HCT116 (cell line): ENCODE results near the gene ST3GAL5. TPM values are rescaled to one million over a fixed set of nuclear protein-coding genes. Genes with fewer than 3 reads are reported as not detected.

Experiments used
- ATAC-seq: fragments of 200-7000 bp; cut with Tn5 transposase; 2 replicates; pipeline ENCODE4 v1.9.1; 2020; ENCODE audit warnings: mild to moderate bottlenecking, moderate library complexity
- BruUV-seq: library from RNA; stranded (reverse); fragments of 400-500 nt; replicated peaks from 2 replicates; lab custom pipeline; 2021; lab: Mats Ljungman, UMichigan
- CTCF ChIA-PET: fragments of 300-600 bp; sonication (Branson Sonifier 250); formaldehyde crosslinking; loops from one replicate; lab custom pipeline; 2021; ENCODE audit warnings: antibody characterized with exemption; lab: Charles Lee
- POLR2A ChIA-PET: fragments of 300-600, 350-600 bp; sonication (Branson Sonifier 250); formaldehyde crosslinking; loops from one replicate; lab custom pipeline; 2021; ENCODE audit warnings: antibody characterized with exemption; lab: Charles Lee
- RAD21 ChIA-PET, 2 experiments: fragments of 300-600 bp; sonication (Branson Sonifier 250); formaldehyde crosslinking; loops; one replicate each; lab custom pipeline; 2023; ENCODE audit warnings: low total read pairs in 2 of 2; ENCODE audit not compliant: uncharacterized antibody in 2 of 2, unreplicated experiment in 2 of 2, low non-redundant PET in 1 of 2; lab: Charles Lee
- DNase-seq: peaks from one replicate; pipeline ENCODE4 v3.0.0-alpha.2; 2010; ENCODE audit warnings: low read depth, low spot score
- H2AFZ ChIP-seq: fragments of 200-600 bp; shearing (Covaris generic), sonication (generic); 2 replicates; pipeline ENCODE4 v1.6.1; 2017; ENCODE audit warnings: low read depth, mixed run types, mixed read lengths, antibody characterized with exemption, low read length; ENCODE audit not compliant: poor library complexity, severe bottlenecking
- H3K27ac ChIP-seq: 2 replicates; pipeline ENCODE4 v1.5.1; 2012; ENCODE audit warnings: low read depth, low read length
- H3K27me3 ChIP-seq: fragments of 200-600 bp; sonication (generic); 2 replicates; pipeline ENCODE4 v1.6.1; 2016; ENCODE audit warnings: mixed run types, low read length, mixed read lengths; ENCODE audit not compliant: insufficient read depth
- H3K36me3 ChIP-seq, 2 experiments: fragments of 200-500 bp in 1 of 2; fragments of 200-600 bp in 1 of 2; sonication (Bioruptor generic) in 1 of 2; sonication (generic) in 1 of 2; 2 replicates each; pipeline versions ENCODE4 v1.5.1 to v1.6.1; 2014 to 2016; ENCODE audit warnings: low read length in 2 of 2, inconsistent platforms in 1 of 2, mixed read lengths in 1 of 2, mixed run types in 1 of 2; ENCODE audit not compliant: insufficient read depth in 2 of 2, control insufficient read depth in 1 of 2
- H3K4me1 ChIP-seq, 2 experiments: fragments of 200-600 bp in 1 of 2; sonication (generic) in 1 of 2; 2 replicates each; pipeline versions ENCODE4 v1.5.1 to v1.6.1; 2012 to 2017; ENCODE audit warnings: low read length in 2 of 2, inconsistent platforms in 1 of 2, mild to moderate bottlenecking in 1 of 2, mixed read lengths in 1 of 2, mixed run types in 1 of 2, moderate library complexity in 1 of 2; ENCODE audit not compliant: insufficient read depth in 2 of 2, control insufficient read depth in 1 of 2
- H3K4me2 ChIP-seq: fragments of 200-600 bp; sonication (generic); 2 replicates; pipeline ENCODE4 v1.6.1; 2017; ENCODE audit warnings: mixed run types, low read length, mixed read lengths
- H3K4me3 ChIP-seq, 2 experiments: fragments of 200-600 bp in 1 of 2; sonication (generic) in 1 of 2; replicated peaks in 1 of 2; 2 replicates each; pipeline ENCODE4 v1.5.1; 2011 to 2016; ENCODE audit warnings: low read length in 2 of 2, control low read depth in 1 of 2, low read depth in 1 of 2, mild to moderate bottlenecking in 1 of 2, mixed read lengths in 1 of 2, mixed run types in 1 of 2
- H3K79me2 ChIP-seq: fragments of 200-600 bp; sonication (generic); 2 replicates; pipeline ENCODE4 v1.6.1; 2017; ENCODE audit warnings: mild to moderate bottlenecking, mixed run types, low read length, moderate library complexity, mixed read lengths; ENCODE audit not compliant: insufficient read depth
- H3K9ac ChIP-seq: fragments of 200-600 bp; sonication (generic); 2 replicates; pipeline ENCODE4 v1.6.1; 2016; ENCODE audit warnings: low read length, mixed read lengths
- H3K9me2 ChIP-seq: fragments of 200-600 bp; sonication (generic), shearing (Covaris generic); 2 replicates; pipeline ENCODE4 v1.6.1; 2017; ENCODE audit warnings: mixed run types, mild to moderate bottlenecking, moderate library complexity; ENCODE audit not compliant: insufficient read depth
- H3K9me3 ChIP-seq, 2 experiments: fragments of 200-500 bp in 1 of 2; fragments of 200-600 bp in 1 of 2; sonication (Bioruptor generic) in 1 of 2; sonication (generic) in 1 of 2; 2 replicates each; pipeline ENCODE4 v1.6.1; 2014 to 2017; ENCODE audit warnings: low read length in 2 of 2, mixed read lengths in 2 of 2, inconsistent platforms in 1 of 2, low read depth in 1 of 2, mild to moderate bottlenecking in 1 of 2, mixed run types in 1 of 2, moderate library complexity in 1 of 2; ENCODE audit not compliant: control insufficient read depth in 1 of 2, insufficient read depth in 1 of 2
- H4K20me1 ChIP-seq: fragments of 200-600 bp; sonication (generic), shearing (Covaris generic); 2 replicates; pipeline ENCODE4 v1.6.1; 2017; ENCODE audit warnings: mixed run types, mild to moderate bottlenecking, moderate library complexity; ENCODE audit not compliant: insufficient read depth
- ATF3 ChIP-seq: IDR thresholded peaks from 2 replicates; pipeline ENCODE4 v1.6.1; 2012
- EZH2 ChIP-seq: fragments of 200-600 bp; sonication (generic); IDR thresholded peaks from 2 replicates; pipeline ENCODE4 v1.6.1; 2017; ENCODE audit warnings: antibody characterized with exemption, mixed run types
- POLR2AphosphoS5 ChIP-seq: IDR thresholded peaks from 2 replicates; pipeline ENCODE4 v1.6.1; 2011; ENCODE audit warnings: mild to moderate bottlenecking, low read depth, low read length, moderate library complexity
- RAD21 ChIP-seq: IDR thresholded peaks from 2 replicates; pipeline ENCODE4 v1.6.1; 2012; ENCODE audit warnings: low read depth, mild to moderate bottlenecking
- SIN3A ChIP-seq: IDR thresholded peaks from 2 replicates; pipeline ENCODE4 v1.6.1; 2012; ENCODE audit warnings: low read depth
- intact Hi-C: fragments of 100-400 bp; cut with micrococcal nuclease; formaldehyde crosslinking; loops from 2 replicates; pipeline ENCODE4 v1.10.0; 2022
- total RNA-seq: library from RNA; stranded (reverse); gene quantifications from one replicate; pipeline ENCODE4 v1.2.1, GENCODE V29; 2021; ENCODE audit not compliant: unreplicated experiment
- TF ChIP-seq, protein P1 (sequence below), 3 experiments: fragments of 200-600 bp in 1 of 3; sonication (generic) in 1 of 3; IDR thresholded peaks in 2 of 3; conservative IDR thresholded peaks in 1 of 3; 2 replicates each; pipeline ENCODE4 v1.5.1; 2012 to 2017; ENCODE audit warnings: low read depth in 2 of 3, low read length in 2 of 3, antibody characterized with exemption in 1 of 3, borderline replicate concordance in 1 of 3, control low read depth in 1 of 3, mild to moderate bottlenecking in 1 of 3, mixed read lengths in 1 of 3, mixed run types in 1 of 3, moderate library complexity in 1 of 3; ENCODE audit not compliant: insufficient read depth in 1 of 3
- TF ChIP-seq, protein P2 (sequence below): IDR thresholded peaks from 2 replicates; pipeline ENCODE4 v1.6.1; 2012

The ST3GAL5 gene
- total RNA-seq, 1 experiment from 2014 or later = 14.8 TPM

DNA sequence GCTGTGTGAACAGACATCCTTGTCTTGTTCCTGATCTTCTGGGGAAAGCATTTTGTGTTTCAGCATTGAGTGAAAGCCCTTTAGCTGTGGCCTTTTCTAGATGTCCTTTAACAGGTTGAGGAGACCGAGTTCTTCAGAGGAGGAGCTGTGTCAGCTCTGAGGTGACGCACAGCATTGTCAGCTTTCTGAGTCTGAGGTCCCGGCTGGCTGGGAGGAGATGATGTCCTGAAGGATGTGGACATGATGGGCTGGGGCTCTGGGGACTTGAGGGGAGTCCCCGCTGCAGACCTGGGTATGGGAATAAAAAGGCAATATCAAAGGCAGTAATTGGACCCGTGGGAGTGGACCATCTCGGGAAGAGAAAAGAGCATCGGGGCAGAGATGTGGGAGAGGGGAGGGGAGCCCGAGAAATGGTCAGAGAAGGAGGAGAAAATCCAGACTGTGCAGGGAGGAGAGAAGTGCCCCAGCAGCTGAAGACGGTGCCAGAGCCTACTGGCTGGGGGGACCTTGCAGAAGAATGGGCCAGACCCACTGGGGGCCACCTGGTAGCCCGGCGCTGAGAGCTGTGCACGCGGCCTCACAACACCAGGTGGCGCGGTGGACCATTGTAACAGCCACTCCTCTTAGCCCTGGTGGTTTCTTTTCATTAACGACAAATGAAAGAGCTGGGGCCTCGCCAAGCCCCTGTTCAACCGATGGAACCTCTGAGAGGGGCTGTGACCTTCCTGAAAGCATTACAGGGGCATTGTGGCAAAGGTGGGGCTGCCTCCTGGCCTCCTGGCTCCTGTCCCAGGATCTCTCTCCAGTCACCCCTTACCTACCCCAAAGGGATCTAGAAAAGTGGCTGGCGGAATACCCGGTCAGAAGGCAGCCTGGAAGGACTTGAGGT, 61.6 kb downstream of the ST3GAL5 start:
- Histone ChIP-seq H3K9ac (no peak overlapping the region), H3K79me2 (no peaks in the 10 kb centered on the region), H3K27me3 (no peaks in the 10 kb centered on the region), H3K4me1 (peaks cover 3 to 5% of the 10 kb centered on the region in 2 experiments; a peak in 1 of 4 replicates), H4K20me1 (no peaks in the 10 kb centered on the region), H3K4me2 (peak overlapping the region; percentile 75), H3K36me3 (no peaks in the 10 kb centered on the region)
- intact Hi-C loops = loop anchor here (1.0 kb wide), 1 partner anchor 251 kb away; no protein-coding TSS in a partner anchor
- RAD21 ChIA-PET = interaction anchor here (0.6 to 1.7 kb wide), 8 partner anchors 63 to 253 kb away, joined by 3 to 22 read pairs (median 5); no protein-coding TSS in a partner anchor
- POLR2A ChIA-PET = no interaction called here
- DNase-seq = peak; percentile 27
- no peak for TF ChIP-seq POLR2AphosphoS5
- TF ChIP-seq RAD21 = peak; percentile 96
- TF ChIP-seq, protein P1, sequence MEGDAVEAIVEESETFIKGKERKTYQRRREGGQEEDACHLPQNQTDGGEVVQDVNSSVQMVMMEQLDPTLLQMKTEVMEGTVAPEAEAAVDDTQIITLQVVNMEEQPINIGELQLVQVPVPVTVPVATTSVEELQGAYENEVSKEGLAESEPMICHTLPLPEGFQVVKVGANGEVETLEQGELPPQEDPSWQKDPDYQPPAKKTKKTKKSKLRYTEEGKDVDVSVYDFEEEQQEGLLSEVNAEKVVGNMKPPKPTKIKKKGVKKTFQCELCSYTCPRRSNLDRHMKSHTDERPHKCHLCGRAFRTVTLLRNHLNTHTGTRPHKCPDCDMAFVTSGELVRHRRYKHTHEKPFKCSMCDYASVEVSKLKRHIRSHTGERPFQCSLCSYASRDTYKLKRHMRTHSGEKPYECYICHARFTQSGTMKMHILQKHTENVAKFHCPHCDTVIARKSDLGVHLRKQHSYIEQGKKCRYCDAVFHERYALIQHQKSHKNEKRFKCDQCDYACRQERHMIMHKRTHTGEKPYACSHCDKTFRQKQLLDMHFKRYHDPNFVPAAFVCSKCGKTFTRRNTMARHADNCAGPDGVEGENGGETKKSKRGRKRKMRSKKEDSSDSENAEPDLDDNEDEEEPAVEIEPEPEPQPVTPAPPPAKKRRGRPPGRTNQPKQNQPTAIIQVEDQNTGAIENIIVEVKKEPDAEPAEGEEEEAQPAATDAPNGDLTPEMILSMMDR (IDR thresholded peaks at IDR 0.05 in 2 of 3, conservative IDR thresholded peaks at IDR 0.05 in 1 of 3; ENCODE audit: borderline replicate concordance in 1 of 3, insufficient read depth in 1 of 3, low read depth in 2 of 3, low read length in 2 of 3) = peak; percentile 84 to 88 (median 86)
- no peak for TF ChIP-seq ATF3
- TF ChIP-seq, protein P2, sequence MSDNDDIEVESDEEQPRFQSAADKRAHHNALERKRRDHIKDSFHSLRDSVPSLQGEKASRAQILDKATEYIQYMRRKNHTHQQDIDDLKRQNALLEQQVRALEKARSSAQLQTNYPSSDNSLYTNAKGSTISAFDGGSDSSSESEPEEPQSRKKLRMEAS = no peak
- TF ChIP-seq EZH2 = no peak
- TF ChIP-seq SIN3A = no peak
- TF ChIP-seq, all 23 proteins: peak for 2
- CTCF ChIA-PET = interaction anchor here (0.5 to 3.6 kb wide), 32 partner anchors 9 to 545 kb away, joined by 3 to 95 read pairs (median 3); partner anchors contain the start of genes ATOH8, IMMT, POLR1A and PTCD3
- H3K9me3 ChIP-seq = no peaks in the 10 kb centered on the region
- H3K4me3 ChIP-seq = peak overlapping the region; percentile 21 to 24; a peak in 3 of 4 replicates
- H3K9me2 ChIP-seq = no peaks in the 10 kb centered on the region
- no TSS peak for BruUV-seq
- no peak overlapping the region for H3K27ac ChIP-seq
- peak overlapping the region; percentile 24 for H2AFZ ChIP-seq
- ATAC-seq = peak; percentile 98
